Smooth muscle cell (in vitro differentiated cells): Measurements from ENCODE around the gene FGFR4. TPM values are rescaled to one million over a fixed set of nuclear protein-coding genes. Genes with fewer than 3 reads are reported as not detected.

Experiments used
- DNase-seq: peaks from one replicate; lab custom pipeline; 2025; ENCODE audit not compliant: unreplicated experiment; lab: John Stamatoyannopoulos, UW
- H2AFZ ChIP-seq: fragments of 200-600 bp; sonication (generic); 2 replicates; pipeline ENCODE4 v1.6.0; 2016; ENCODE audit warnings: antibody characterized with exemption, low read depth, mild to moderate bottlenecking
- H3F3A ChIP-seq: fragments of 200-600 bp; sonication (generic); 2 replicates; pipeline ENCODE4 v1.6.0; 2017; ENCODE audit warnings: antibody characterized with exemption, low read depth
- H3K27ac ChIP-seq: fragments of 200-600 bp; sonication (generic); 2 replicates; pipeline ENCODE4 v1.5.1; 2016; ENCODE audit warnings: low read depth, mild to moderate bottlenecking
- H3K27me3 ChIP-seq: fragments of 200-600 bp; sonication (generic); 2 replicates; pipeline ENCODE4 v1.6.1; 2016; ENCODE audit warnings: low read depth, mild to moderate bottlenecking
- H3K36me3 ChIP-seq: fragments of 200-600 bp; sonication (generic); 2 replicates; pipeline ENCODE4 v1.5.1; 2016; ENCODE audit warnings: low read depth
- H3K4me1 ChIP-seq: fragments of 200-600 bp; sonication (generic); 2 replicates; pipeline ENCODE4 v1.5.1; 2016; ENCODE audit warnings: low read depth
- H3K4me2 ChIP-seq: fragments of 200-600 bp; sonication (generic); 2 replicates; pipeline ENCODE4 v1.6.0; 2016; ENCODE audit warnings: mild to moderate bottlenecking
- H3K4me3 ChIP-seq: fragments of 200-600 bp; sonication (generic); 2 replicates; pipeline ENCODE4 v1.5.1; 2016; ENCODE audit warnings: mild to moderate bottlenecking
- H3K79me2 ChIP-seq: fragments of 200-600 bp; sonication (generic); 2 replicates; pipeline ENCODE4 v1.6.0; 2016; ENCODE audit warnings: low read depth, mild to moderate bottlenecking
- H3K9ac ChIP-seq: fragments of 200-600 bp; sonication (generic); 2 replicates; pipeline ENCODE4 v1.6.0; 2016; ENCODE audit warnings: low read depth
- H3K9me3 ChIP-seq: fragments of 200-600 bp; sonication (generic); replicated peaks from 2 replicates; pipeline ENCODE4 v1.5.1; 2016; ENCODE audit warnings: low read depth
- H4K20me1 ChIP-seq: fragments of 200-600 bp; sonication (generic); 2 replicates; pipeline ENCODE4 v1.6.0; 2016; ENCODE audit warnings: low read depth
- WGBS: methylation state at CpG from one replicate; pipeline ENCODE4 v1.1.7; 2016; ENCODE audit warnings: low lambda C conversion rate; 5-methylcytosine and 5-hydroxymethylcytosine counted together
- polyA plus RNA-seq: library from polyadenylated mRNA; unstranded; fragments of >200 nt; fragmentation: Nextera tagmentation; extraction: Ambion mirVana; gene quantifications from 2 replicates; pipeline ENCODE4 v1.2.1, GENCODE V29; 2016
- total RNA-seq: library from RNA; depleted of rRNA; stranded (reverse); fragments of >200 nt; gene quantifications from 2 replicates; pipeline ENCODE4 v1.2.3, GENCODE V29; 2014
- TF ChIP-seq, protein P1 (sequence below): fragments of 200-600 bp; sonication (generic); IDR thresholded peaks from 2 replicates; pipeline ENCODE4 v1.5.1; 2017; ENCODE audit warnings: borderline replicate concordance, mild to moderate bottlenecking, antibody characterized with exemption; ENCODE audit not compliant: insufficient read depth, poor library complexity, severe bottlenecking

FGFR4 gene
- total and polyA plus RNA-seq, 2 experiments from 2014 or later, result 0.90 to 1.1 TPM

DNA sequence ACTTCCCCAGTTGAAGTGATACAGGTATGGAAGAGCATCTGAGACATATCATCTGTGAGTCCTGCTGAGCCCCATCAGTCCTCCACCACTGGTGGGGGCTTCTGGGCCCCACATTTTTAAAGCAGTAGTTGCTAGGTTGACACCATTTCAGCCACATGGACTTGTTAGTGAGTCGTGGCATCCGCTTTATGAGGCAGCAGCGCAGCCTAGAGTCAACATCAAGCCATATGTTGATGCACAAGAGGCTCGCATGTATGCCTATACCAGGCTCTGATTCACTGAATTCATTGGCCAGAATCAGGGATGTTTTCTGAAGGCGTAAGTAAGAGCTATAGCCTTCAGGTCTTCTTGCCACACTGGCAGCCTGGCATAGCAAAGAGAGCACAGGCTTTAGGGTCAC, 37.4 kb upstream of the FGFR4 start:
- Histone ChIP-seq H3K4me3 (no peak overlapping the region), H4K20me1 (no peaks in the 10 kb centered on the region), H3K4me2 (no peak overlapping the region), H3K4me1 (no peaks in the 10 kb centered on the region), H3K27ac (no peak overlapping the region), H3K9ac (no peak overlapping the region), H2AFZ (no peak overlapping the region), H3K36me3 (no peaks in the 10 kb centered on the region), H3F3A (no peaks in the 10 kb centered on the region), H3K27me3 (no peaks in the 10 kb centered on the region), H3K79me2 (no peaks in the 10 kb centered on the region), H3K9me3 (no peaks in the 10 kb centered on the region)
- TF ChIP-seq, protein P1, sequence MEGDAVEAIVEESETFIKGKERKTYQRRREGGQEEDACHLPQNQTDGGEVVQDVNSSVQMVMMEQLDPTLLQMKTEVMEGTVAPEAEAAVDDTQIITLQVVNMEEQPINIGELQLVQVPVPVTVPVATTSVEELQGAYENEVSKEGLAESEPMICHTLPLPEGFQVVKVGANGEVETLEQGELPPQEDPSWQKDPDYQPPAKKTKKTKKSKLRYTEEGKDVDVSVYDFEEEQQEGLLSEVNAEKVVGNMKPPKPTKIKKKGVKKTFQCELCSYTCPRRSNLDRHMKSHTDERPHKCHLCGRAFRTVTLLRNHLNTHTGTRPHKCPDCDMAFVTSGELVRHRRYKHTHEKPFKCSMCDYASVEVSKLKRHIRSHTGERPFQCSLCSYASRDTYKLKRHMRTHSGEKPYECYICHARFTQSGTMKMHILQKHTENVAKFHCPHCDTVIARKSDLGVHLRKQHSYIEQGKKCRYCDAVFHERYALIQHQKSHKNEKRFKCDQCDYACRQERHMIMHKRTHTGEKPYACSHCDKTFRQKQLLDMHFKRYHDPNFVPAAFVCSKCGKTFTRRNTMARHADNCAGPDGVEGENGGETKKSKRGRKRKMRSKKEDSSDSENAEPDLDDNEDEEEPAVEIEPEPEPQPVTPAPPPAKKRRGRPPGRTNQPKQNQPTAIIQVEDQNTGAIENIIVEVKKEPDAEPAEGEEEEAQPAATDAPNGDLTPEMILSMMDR, result no peak
- WGBS, result 96% methylated on average over 5 of the region's 5 CpGs
- DNase-seq, result no peak

DNA sequence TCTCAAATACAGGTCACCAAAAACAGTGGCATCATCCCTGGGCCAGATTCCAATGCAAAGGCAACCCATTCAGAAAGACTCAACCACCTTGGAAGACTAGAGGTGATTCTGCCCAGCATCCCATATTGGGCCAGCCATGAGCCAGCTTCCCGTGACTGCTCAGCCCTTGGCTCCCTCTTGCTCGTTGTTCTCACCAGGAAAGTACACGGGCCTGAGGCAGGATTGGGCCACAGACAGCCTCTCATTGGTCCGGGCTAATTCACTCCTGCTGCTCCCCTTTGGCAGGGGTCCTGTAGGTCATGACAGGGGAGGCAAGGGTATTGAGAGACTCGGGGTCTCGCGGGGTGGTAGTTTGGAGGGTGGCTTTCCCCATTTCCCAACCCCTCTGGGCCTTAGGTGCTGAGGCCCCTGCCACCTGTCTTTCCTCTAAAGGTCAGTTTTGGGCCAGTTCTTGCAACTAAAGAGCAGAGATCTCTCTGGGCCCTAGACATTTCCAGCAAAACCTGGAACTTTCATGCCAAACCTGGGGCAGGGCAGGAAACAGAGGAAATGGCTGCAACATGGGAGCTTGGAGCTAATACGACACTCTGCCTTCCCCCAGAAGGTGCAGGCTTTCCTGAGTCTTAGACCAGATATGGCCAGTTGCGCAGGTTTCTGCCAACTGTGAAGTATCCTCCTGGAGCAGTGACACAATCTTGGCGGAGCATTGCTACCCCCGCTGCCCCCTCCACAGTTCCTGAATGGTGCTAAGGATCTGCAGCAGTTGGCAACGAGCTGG, 22.0 kb upstream of the FGFR4 start:
- Histone ChIP-seq H3K4me1 (no peaks in the 10 kb centered on the region), H3K4me2 (no peak overlapping the region), H3K9ac (no peak overlapping the region), H3K79me2 (no peaks in the 10 kb centered on the region), H3K27ac (no peak overlapping the region), H3K36me3 (no peaks in the 10 kb centered on the region), H3K9me3 (no peaks in the 10 kb centered on the region), H3F3A (no peaks in the 10 kb centered on the region), H2AFZ (no peak overlapping the region), H3K27me3 (no peaks in the 10 kb centered on the region), H4K20me1 (no peaks in the 10 kb centered on the region), H3K4me3 (no peak overlapping the region)
- TF ChIP-seq, protein P1, result no peak
- no peak for DNase-seq
- WGBS, result 94% methylated on average over 12 of the region's 12 CpGs

DNA sequence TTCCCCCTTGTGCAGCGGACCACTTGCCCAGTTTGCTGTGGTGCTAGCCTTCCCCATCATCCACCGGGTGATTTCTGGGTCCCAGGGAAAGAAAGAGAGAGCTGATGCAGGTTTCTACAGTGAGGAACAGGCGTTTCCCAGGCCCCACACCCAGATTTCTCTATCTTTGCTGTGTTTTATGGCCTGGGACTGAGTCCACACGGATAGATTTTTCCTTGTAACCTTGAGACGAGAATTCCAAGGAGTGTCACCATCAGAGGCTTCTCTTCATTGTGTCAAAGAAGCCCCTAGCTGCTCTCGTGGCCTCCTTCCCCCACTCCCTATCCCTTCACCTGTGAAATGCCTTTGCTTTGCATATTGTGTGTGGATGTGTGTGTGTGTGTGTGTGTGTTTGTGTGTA, 21.2 kb upstream of the FGFR4 start:
- 82% methylated on average over 6 of the region's 6 CpGs for WGBS
- Histone ChIP-seq H3K9ac (no peak overlapping the region), H3F3A (no peaks in the 10 kb centered on the region), H3K27me3 (no peaks in the 10 kb centered on the region), H3K4me1 (no peaks in the 10 kb centered on the region), H3K4me3 (no peak overlapping the region), H3K4me2 (no peak overlapping the region), H3K9me3 (no peaks in the 10 kb centered on the region), H2AFZ (no peak overlapping the region), H4K20me1 (no peaks in the 10 kb centered on the region), H3K27ac (no peak overlapping the region), H3K36me3 (no peaks in the 10 kb centered on the region), H3K79me2 (no peaks in the 10 kb centered on the region)
- TF ChIP-seq, protein P1, result no peak
- DNase-seq, result no peak

DNA sequence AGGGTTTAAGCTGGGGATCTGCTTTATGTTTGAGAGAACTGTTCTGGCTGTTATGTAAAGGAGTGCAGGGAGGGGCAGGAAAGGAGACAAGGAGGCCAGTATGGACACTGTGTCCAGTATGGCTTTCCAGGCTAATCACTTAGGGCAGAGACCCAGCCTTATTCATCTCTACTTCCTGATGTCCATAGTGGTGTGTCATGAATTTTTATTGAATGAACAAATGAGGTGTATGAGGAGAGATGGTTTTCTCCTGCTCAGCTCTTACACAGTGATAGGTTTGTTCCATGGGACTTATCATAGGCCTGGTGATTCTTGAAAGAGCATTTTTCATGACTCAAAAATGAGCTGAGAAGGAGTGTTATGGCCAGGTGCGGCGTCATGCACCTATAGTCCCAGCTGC, 20.5 kb upstream of the FGFR4 start:
- H4K20me1 ChIP-seq, result no peaks in the 10 kb centered on the region
- H3K4me2 ChIP-seq, result no peak overlapping the region
- no peaks in the 10 kb centered on the region for H3K27me3 ChIP-seq
- no peaks in the 10 kb centered on the region for H3F3A ChIP-seq
- H3K9ac ChIP-seq, result no peak overlapping the region
- TF ChIP-seq, protein P1, result no peak
- H3K4me3 ChIP-seq, result no peak overlapping the region
- H3K9me3 ChIP-seq, result no peaks in the 10 kb centered on the region
- H2AFZ ChIP-seq, result no peak overlapping the region
- no peak for DNase-seq
- H3K27ac ChIP-seq, result no peak overlapping the region
- 97% methylated on average over 2 of the region's 2 CpGs for WGBS
- H3K36me3 ChIP-seq, result no peaks in the 10 kb centered on the region
- no peaks in the 10 kb centered on the region for H3K79me2 ChIP-seq
- H3K4me1 ChIP-seq, result no peaks in the 10 kb centered on the region
